Measurements from ENCODE around the gene MLKL.

- TF ChIP-seq, protein P1, sequence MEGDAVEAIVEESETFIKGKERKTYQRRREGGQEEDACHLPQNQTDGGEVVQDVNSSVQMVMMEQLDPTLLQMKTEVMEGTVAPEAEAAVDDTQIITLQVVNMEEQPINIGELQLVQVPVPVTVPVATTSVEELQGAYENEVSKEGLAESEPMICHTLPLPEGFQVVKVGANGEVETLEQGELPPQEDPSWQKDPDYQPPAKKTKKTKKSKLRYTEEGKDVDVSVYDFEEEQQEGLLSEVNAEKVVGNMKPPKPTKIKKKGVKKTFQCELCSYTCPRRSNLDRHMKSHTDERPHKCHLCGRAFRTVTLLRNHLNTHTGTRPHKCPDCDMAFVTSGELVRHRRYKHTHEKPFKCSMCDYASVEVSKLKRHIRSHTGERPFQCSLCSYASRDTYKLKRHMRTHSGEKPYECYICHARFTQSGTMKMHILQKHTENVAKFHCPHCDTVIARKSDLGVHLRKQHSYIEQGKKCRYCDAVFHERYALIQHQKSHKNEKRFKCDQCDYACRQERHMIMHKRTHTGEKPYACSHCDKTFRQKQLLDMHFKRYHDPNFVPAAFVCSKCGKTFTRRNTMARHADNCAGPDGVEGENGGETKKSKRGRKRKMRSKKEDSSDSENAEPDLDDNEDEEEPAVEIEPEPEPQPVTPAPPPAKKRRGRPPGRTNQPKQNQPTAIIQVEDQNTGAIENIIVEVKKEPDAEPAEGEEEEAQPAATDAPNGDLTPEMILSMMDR (IDR thresholded peaks at IDR 0.05; ENCODE audit: low read depth, low read length) = no peak
- TF ChIP-seq EZH2phosphoT487 (IDR thresholded peaks at IDR 0.05; ENCODE audit: low read depth) = no peak
Observed at GRCh38 chr16:74700116-74700437, 585 bp downstream of the MLKL start.

Measured in OCI-LY3 (cell line).